ENCODE data around the gene TBCA. TPM values are rescaled to one million over a fixed set of nuclear protein-coding genes. Genes with fewer than 3 reads are reported as not detected.

Gene TBCA
- total RNA-seq, 4 donors from 2014 or later: 127 to 222 (median 165) TPM

DNA sequence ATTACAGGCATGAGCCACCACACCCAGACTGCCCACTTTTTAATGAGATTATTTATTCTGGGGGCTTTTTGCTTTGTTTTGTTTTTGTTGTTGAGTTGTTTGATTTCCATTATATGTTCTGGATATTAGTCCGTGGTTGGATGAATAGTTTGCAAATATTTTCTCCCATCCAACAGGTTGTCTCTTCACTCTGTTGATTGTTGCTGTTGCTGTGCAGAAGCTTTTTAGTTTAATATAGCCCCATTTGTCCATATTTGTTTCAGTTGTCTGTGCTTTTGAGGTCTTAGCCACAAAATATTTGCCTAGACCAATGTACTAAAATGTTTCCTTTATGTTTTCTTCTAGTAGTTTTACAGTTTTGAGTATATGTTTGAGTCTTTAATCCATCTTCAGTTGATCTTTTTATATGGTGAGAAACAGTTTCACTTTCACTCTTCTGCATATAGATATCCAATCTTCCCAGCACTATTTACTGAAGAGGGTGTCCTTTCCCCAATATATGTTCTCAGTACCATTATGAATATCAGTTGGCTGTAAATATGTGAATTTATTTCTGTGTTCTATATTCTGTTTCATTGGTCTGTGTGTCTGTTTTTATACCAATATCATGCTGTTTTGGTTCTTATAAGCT lies 30.2 kb upstream of the TBCA start:
- intact Hi-C loops (cut with DNase I): no loop called here
- H3K4me1 ChIP-seq: no peaks in the 10 kb centered on the region
- no peaks in the 10 kb centered on the region for H3K27me3 ChIP-seq
- TF ChIP-seq CTCF (IDR thresholded peaks at IDR 0.05): no peak
- no peak for TF ChIP-seq POLR2A (IDR thresholded peaks at IDR 0.05)
- no peaks in the 10 kb centered on the region for H3K36me3 ChIP-seq
- 0 to 94% methylated on average over 1 of the region's 1 CpG for WGBS, 2 donors
- no peak for DNase-seq
- no peak overlapping the region for H3K4me3 ChIP-seq (replicated peaks in 1 of 3)
- H3K27ac ChIP-seq: no peak overlapping the region
- no peaks in the 10 kb centered on the region for H3K9me3 ChIP-seq

DNA sequence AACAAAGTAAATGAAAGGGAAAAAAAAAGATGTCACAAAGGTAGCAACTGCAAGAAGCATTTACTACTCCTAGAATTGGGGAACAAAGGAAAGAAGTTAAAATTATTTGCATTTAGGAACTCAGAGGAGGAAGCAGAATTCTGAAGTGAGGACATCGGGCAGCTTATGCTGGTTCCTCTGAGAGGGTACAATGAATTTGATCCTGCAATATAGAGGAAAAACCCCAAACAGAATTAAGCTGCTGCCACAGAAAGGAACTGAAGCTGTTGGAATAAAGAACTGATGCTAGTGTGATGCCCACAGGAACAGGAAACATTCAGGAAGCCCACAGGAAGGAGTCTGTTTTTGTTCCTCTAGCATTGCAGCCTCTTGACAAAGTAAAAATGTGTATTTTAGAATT lies 22.3 kb upstream of the TBCA start:
- no peak overlapping the region for H3K4me3 ChIP-seq (replicated peaks in 1 of 3)
- no peaks in the 10 kb centered on the region for H3K4me1 ChIP-seq
- no peak overlapping the region for H3K27ac ChIP-seq
- TF ChIP-seq POLR2A (IDR thresholded peaks at IDR 0.05) (no peak), CTCF (IDR thresholded peaks at IDR 0.05) (no peak)
- WGBS, 2 donors: 77 to 81% methylated on average over 1 of the region's 1 CpG
- DNase-seq: no peak
- intact Hi-C loops (cut with DNase I): no loop called here
- H3K27me3 ChIP-seq: no peaks in the 10 kb centered on the region
- H3K36me3 ChIP-seq: no peaks in the 10 kb centered on the region
- no peaks in the 10 kb centered on the region for H3K9me3 ChIP-seq

DNA sequence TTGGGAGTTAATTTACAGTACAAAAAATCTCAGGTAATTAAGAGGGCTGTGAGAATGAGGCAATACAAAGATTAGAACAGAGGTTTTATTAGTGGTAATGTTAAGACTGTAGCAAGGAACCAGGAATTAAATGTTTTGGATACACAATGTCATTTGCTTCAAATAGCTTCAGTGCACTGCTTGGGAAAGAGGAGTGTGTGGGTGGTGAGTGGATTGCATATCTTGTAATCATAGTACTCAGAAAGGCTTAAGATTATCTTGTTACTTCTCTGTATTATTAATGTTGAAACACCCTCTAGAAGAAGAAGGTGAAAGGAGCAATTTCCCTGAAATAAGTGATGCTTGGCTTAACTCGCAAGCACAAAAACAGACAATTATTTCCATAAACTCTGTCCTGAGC lies 21.0 kb upstream of the TBCA start:
- DNase-seq: no peak
- TF ChIP-seq POLR2A (IDR thresholded peaks at IDR 0.05): no peak
- TF ChIP-seq CTCF (IDR thresholded peaks at IDR 0.05): no peak
- Histone ChIP-seq H3K9me3 (no peaks in the 10 kb centered on the region), H3K4me1 (no peaks in the 10 kb centered on the region), H3K4me3 (replicated peaks in 1 of 3) (no peak overlapping the region), H3K27ac (no peak overlapping the region), H3K36me3 (no peaks in the 10 kb centered on the region), H3K27me3 (no peaks in the 10 kb centered on the region)
- WGBS, 2 donors: 94 to 97% methylated on average over 1 of the region's 1 CpG
- intact Hi-C loops (cut with DNase I): no loop called here

- Histone ChIP-seq H3K4me3 (replicated peaks in 1 of 3) (no peak overlapping the region), H3K27me3 (no peaks in the 10 kb centered on the region), H3K36me3 (no peaks in the 10 kb centered on the region), H3K27ac (no peak overlapping the region), H3K9me3 (no peaks in the 10 kb centered on the region), H3K4me1 (no peaks in the 10 kb centered on the region)
- intact Hi-C loops (cut with DNase I): no loop called here
- DNase-seq: no peak
- no peak for TF ChIP-seq POLR2A (IDR thresholded peaks at IDR 0.05)
- TF ChIP-seq CTCF (IDR thresholded peaks at IDR 0.05): no peak
- WGBS, 2 donors: 86% methylated on average over 3 of the region's 3 CpGs
These were observed 19.7 kb upstream of the TBCA start for GRCh38 chr5:77795846-77796245.

DNA sequence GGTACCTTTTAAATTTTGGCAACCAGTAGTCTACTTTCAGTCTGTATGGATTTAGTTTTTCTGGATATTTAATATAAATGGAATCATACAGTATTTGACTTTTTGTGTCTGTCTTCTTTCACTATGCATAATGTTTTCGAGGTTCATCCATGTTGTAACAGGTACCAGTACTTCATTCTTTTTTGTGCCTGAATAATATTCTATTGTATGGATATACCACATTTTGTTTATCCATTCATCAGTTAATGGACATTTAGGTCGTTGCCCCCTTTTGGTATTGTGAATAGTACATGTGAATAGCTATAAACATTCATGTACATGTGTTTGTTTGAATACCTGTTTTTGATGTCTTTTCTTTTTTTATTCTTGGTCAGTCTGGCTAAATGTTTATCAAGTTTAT lies 19.1 kb upstream of the TBCA start:
- 78 to 81% methylated on average over 2 of the region's 2 CpGs for WGBS, 2 donors
- DNase-seq: no peak
- intact Hi-C loops (cut with DNase I): no loop called here
- Histone ChIP-seq H3K9me3 (no peaks in the 10 kb centered on the region), H3K4me1 (no peaks in the 10 kb centered on the region), H3K27me3 (no peaks in the 10 kb centered on the region), H3K4me3 (replicated peaks in 1 of 3) (no peak overlapping the region), H3K36me3 (no peaks in the 10 kb centered on the region), H3K27ac (no peak overlapping the region)
- no peak for TF ChIP-seq CTCF (IDR thresholded peaks at IDR 0.05)
- TF ChIP-seq POLR2A (IDR thresholded peaks at IDR 0.05): no peak
